Upper lobe of left lung (tissue), 6 donors: ENCODE measurements around the gene JMJD8. TPM values are rescaled to one million over a fixed set of nuclear protein-coding genes. Genes with fewer than 3 reads are reported as not detected.

Source experiments
- ATAC-seq, 2 donors: fragments of 200-7000 bp; cut with Tn5 transposase; one replicate each; pipeline ENCODE4 v1.9.1; 2022; ENCODE audit warnings: mild to moderate bottlenecking in 2 of 2, moderate library complexity in 2 of 2; ENCODE audit not compliant: low FRiP score in 2 of 2
- DNase-seq, 2 donors: peaks; one replicate each; pipeline ENCODE4 v3.0.0-alpha.2; 2019 to 2020
- H3K27ac ChIP-seq, 4 donors: fragments of 200-600 bp; sonication (generic); one replicate each; pipeline ENCODE4 v1.5.1; 2016 to 2019
- H3K27me3 ChIP-seq, 4 donors: fragments of 200-600 bp; sonication (generic); one replicate each; pipeline ENCODE4 v1.5.1; 2017 to 2019
- H3K36me3 ChIP-seq, 4 donors: fragments of 200-600 bp; sonication (generic); one replicate each; pipeline ENCODE4 v1.5.1; 2016 to 2019
- H3K4me1 ChIP-seq, 4 donors: fragments of 200-600 bp; sonication (generic); one replicate each; pipeline ENCODE4 v1.5.1; 2018 to 2019
- H3K4me3 ChIP-seq, 4 donors: fragments of 200-600 bp; sonication (generic); one replicate each; pipeline ENCODE4 v1.5.1; 2017 to 2019; ENCODE audit warnings: mild to moderate bottlenecking in 2 of 4, moderate library complexity in 1 of 4
- H3K9me3 ChIP-seq, 4 donors: fragments of 200-600 bp; sonication (generic); one replicate each; pipeline ENCODE4 v1.5.1; 2018 to 2019
- CTCF ChIP-seq, 6 experiments: fragments of 450-650 bp in 4 of 6; fragments of 200-600 bp in 2 of 6; sonication (generic) in 2 of 6; IDR thresholded peaks; one replicate each; pipeline ENCODE4 v1.5.1; 2016 to 2019; ENCODE audit warnings: antibody characterized with exemption in 6 of 6
- EP300 ChIP-seq, 4 donors: sonication (generic); formaldehyde crosslinking; IDR thresholded peaks; one replicate each; pipeline ENCODE4 v1.5.1; 2017; ENCODE audit warnings: antibody characterized with exemption in 4 of 4, control low read depth in 2 of 4
- POLR2A ChIP-seq, 4 donors: fragments of 450-650 bp; IDR thresholded peaks; one replicate each; pipeline ENCODE4 v1.5.1; 2016 to 2017; ENCODE audit warnings: antibody characterized with exemption in 4 of 4, mild to moderate bottlenecking in 2 of 4
- POLR2AphosphoS5 ChIP-seq, 2 donors: sonication (generic); formaldehyde crosslinking; IDR thresholded peaks; one replicate each; pipeline ENCODE4 v1.5.1; 2017; ENCODE audit warnings: antibody characterized with exemption in 2 of 2
- WGBS, 2 donors: methylation state at CpG; one replicate each; pipeline ENCODE4 v1.1.5; 2017 to 2018; 5-methylcytosine and 5-hydroxymethylcytosine counted together
- total RNA-seq, 6 donors: library from RNA; depleted of rRNA in 4 of 6; stranded (reverse); fragments of >200 nt in 4 of 6; gene quantifications; one replicate each; pipeline versions ENCODE4 v1.1.0 to v1.2.1, GENCODE V29; 2016 to 2021
- donor health status: DM: no; HTN: no; CAD: no; lungs with moderate emphysema.
- donor health status: DM: no; HTN: yes; CAD: no; lungs with severe emphysema.

The JMJD8 gene
- total RNA-seq, 6 donors from 2014 or later, result 60.0 to 109 (median 65.5) TPM

- Histone ChIP-seq H3K9me3 (no peaks in the 10 kb centered on the region), H3K27me3 (no peaks in the 10 kb centered on the region), H3K27ac (peak within 1 kb of the TSS; percentile 94 to 99 (median 96)), H3K4me1 (peaks cover 17 to 45% (median 29%) of the 10 kb centered on the region in 4 donors), H3K4me3 (peak within 1 kb of the TSS; percentile 80 to 100 (median 90)), H3K36me3 (peaks cover 0 to 18% (median 15%) of the 10 kb centered on the region in 4 donors)
- DNase-seq, result peak; percentile 97 to 98
- peak; percentile 68 to 78 for TF ChIP-seq POLR2AphosphoS5 (IDR thresholded peaks at IDR 0.05)
- TF ChIP-seq CTCF (IDR thresholded peaks at IDR 0.05), result peak in 2 of 6 experiments; percentile 43 to 56
- peak in 3 of 4 donors; percentile 60 to 89 (median 75) for TF ChIP-seq POLR2A (IDR thresholded peaks at IDR 0.05)
- TF ChIP-seq EP300 (IDR thresholded peaks at IDR 0.05), result peak in 1 of 4 donors; percentile 66
- ATAC-seq, result peak; percentile 94 to 95
- 0 to 1% methylated on average over 12 to 60 of the region's 91 CpGs for WGBS, 2 donors
Observed at GRCh38 chr16:636206-637080, 47.7 kb downstream of the JMJD8 start, which contains the start of gene METTL26. Gene METTL26, minus strand, starts transcription at chr16:636305. Its CDS starts 15 bp downstream, at chr16:636290.

- ATAC-seq (no peak), DNase-seq (peak in 1 of 2 donors; percentile 87)
- WGBS, 2 donors, result 6 to 40% methylated on average over 2 to 21 of the region's 55 CpGs
- Histone ChIP-seq H3K36me3 (peaks cover 0 to 18% (median 15%) of the 10 kb centered on the region in 4 donors), H3K9me3 (no peaks in the 10 kb centered on the region), H3K27me3 (no peaks in the 10 kb centered on the region), H3K4me3 (peak overlapping the region; percentile 80 to 100 (median 90)), H3K27ac (peak overlapping the region; percentile 94 to 99 (median 96)), H3K4me1 (peaks cover 24 to 45% (median 30%) of the 10 kb centered on the region in 4 donors)
- no peak for TF ChIP-seq EP300 (IDR thresholded peaks at IDR 0.05)
- peak in 1 of 4 donors; percentile 14 for TF ChIP-seq POLR2A (IDR thresholded peaks at IDR 0.05)
Observed at GRCh38 chr16:635573-636205, 48.4 kb downstream of the JMJD8 start.

- peak overlapping the region in 2 of 4 donors; percentile 95 to 99 for H3K27ac ChIP-seq
- H3K4me3 ChIP-seq, result peak overlapping the region in 3 of 4 donors; percentile 80 to 92 (median 89)
- H3K4me1 ChIP-seq, result peaks cover 29 to 47% (median 36%) of the 10 kb centered on the region in 4 donors
- TF ChIP-seq POLR2AphosphoS5 (IDR thresholded peaks at IDR 0.05), result no peak
- TF ChIP-seq POLR2A (IDR thresholded peaks at IDR 0.05), result no peak
- no peak for TF ChIP-seq CTCF (IDR thresholded peaks at IDR 0.05)
- TF ChIP-seq EP300 (IDR thresholded peaks at IDR 0.05), result no peak
- 80 to 90% methylated on average over 1 to 7 of the region's 7 CpGs for WGBS, 2 donors
- peaks cover 0 to 18% (median 15%) of the 10 kb centered on the region in 4 donors for H3K36me3 ChIP-seq
- ATAC-seq (no peak), DNase-seq (peak in 1 of 2 donors; percentile 82)
- no peaks in the 10 kb centered on the region for H3K27me3 ChIP-seq
- no peaks in the 10 kb centered on the region for H3K9me3 ChIP-seq
Observed at GRCh38 chr16:634996-635395, 49.1 kb downstream of the JMJD8 start.

- H3K27me3 ChIP-seq, result no peaks in the 10 kb centered on the region
- no peak overlapping the region for H3K4me3 ChIP-seq
- H3K36me3 ChIP-seq, result peaks cover 0 to 18% (median 15%) of the 10 kb centered on the region in 4 donors
- DNase-seq (peak in 1 of 2 donors; percentile 61), ATAC-seq (no peak)
- TF ChIP-seq POLR2A (IDR thresholded peaks at IDR 0.05) (no peak), POLR2AphosphoS5 (IDR thresholded peaks at IDR 0.05) (no peak), CTCF (IDR thresholded peaks at IDR 0.05) (no peak), EP300 (IDR thresholded peaks at IDR 0.05) (no peak)
- peaks cover 29 to 55% (median 44%) of the 10 kb centered on the region in 4 donors for H3K4me1 ChIP-seq
- H3K9me3 ChIP-seq, result no peaks in the 10 kb centered on the region
- 94 to 97% methylated on average over 6 to 22 of the region's 22 CpGs for whole genome bisulfite sequencing, 2 donors
- no peak overlapping the region for H3K27ac ChIP-seq
Observed at GRCh38 chr16:634051-634670, 50.0 kb downstream of the JMJD8 start.
